BLaER1 treated with 17β-estradiol and CSF1 and Interleukin-3, amounts not matched to agents 10 nM and 100 nM (cell line): Measurements from ENCODE around the gene TGIF2.

Experiments used
- H3K27ac ChIP-seq, 11 experiments: shearing (Covaris generic); formaldehyde crosslinking; 2 replicates each; pipeline ENCODE4 v1.8.1; 2022
- H3K27me3 ChIP-seq, 11 experiments: shearing (Covaris generic); formaldehyde crosslinking; 2 replicates each; pipeline ENCODE4 v1.8.1; 2022
- H3K36me3 ChIP-seq, 11 experiments: shearing (Covaris generic); formaldehyde crosslinking; 2 replicates each; pipeline ENCODE4 v1.8.1; 2022
- H3K4me1 ChIP-seq, 10 experiments: shearing (Covaris generic); formaldehyde crosslinking; 2 replicates each; pipeline ENCODE4 v1.8.1; 2022
- H3K4me2 ChIP-seq, 11 experiments: shearing (Covaris generic); formaldehyde crosslinking; 2 replicates each; pipeline ENCODE4 v1.8.1; 2022
- H3K4me3 ChIP-seq, 10 experiments: shearing (Covaris generic); formaldehyde crosslinking; 2 replicates each; pipeline ENCODE4 v1.8.1; 2022
- H3K9ac ChIP-seq, 11 experiments: shearing (Covaris generic); formaldehyde crosslinking; 2 replicates each; pipeline ENCODE4 v1.8.1; 2022
- H3K9me3 ChIP-seq, 11 experiments: shearing (Covaris generic); formaldehyde crosslinking; replicated peaks in 1 of 11; 2 replicates each; pipeline ENCODE4 v1.8.1; 2022
- H4K20me1 ChIP-seq, 11 experiments: shearing (Covaris generic); formaldehyde crosslinking; 2 replicates each; pipeline ENCODE4 v1.8.1; 2022
- Cebpa-rat ChIP-seq, 11 experiments: shearing (Covaris generic); IDR thresholded peaks; 2 replicates each; pipeline ENCODE4 v1.8.1; 2022

TGIF2 gene

DNA sequence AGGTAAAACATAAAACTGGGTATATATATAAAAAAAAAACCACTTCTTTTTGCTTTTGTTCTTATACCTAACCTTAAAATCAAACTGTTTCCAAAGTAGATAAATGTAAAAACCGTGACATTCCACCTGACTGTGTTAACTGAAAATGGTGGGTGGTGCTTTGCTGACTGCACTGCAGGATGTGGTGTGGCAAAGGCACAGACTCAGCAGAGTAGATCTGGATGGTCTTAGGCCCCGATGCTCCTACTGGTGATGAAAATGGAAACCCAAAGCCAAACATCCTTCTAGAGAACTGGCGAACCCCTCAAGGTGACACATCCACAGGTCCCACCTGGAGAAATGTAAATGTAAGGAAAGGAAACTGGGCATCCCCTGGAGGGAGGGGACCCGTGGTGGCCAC is 8.9 kb downstream of the TGIF2 start:
- no peak overlapping the region for H3K27ac ChIP-seq

DNA sequence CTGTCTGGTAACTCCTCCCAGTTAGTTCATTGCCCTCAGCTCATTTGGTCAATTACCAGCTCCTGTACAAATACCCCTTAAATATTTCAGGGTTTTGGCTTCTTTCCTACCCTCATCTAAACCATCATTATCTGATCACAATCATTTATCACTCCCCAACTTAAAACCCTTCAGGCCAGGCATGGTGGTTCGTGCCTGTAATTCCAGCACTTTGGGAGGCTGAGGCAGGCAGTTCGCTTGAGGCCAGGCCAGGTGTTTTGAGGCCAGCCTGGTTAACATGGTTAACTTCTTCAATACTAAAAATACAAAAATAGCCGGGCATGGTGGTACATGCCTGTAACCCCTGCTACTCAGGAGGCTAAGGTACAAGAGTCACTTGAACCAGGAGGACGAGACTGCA is 9.4 kb downstream of the TGIF2 start:
- no peak for TF ChIP-seq Cebpa-rat (IDR thresholded peaks at IDR 0.05)
- Histone ChIP-seq H3K4me1 (peaks cover 0 to 51% (median 40%) of the 10 kb centered on the region in 10 experiments; a peak in 16 of 20 replicates), H3K4me3 (no peak overlapping the region), H3K4me2 (no peak overlapping the region; a peak in 2 of 22 replicates), H3K9ac (peak overlapping the region in 1 of 11 experiments; percentile 2; a peak in 1 of 22 replicates), H3K36me3 (peaks cover 57 to 100% (median 99%) of the 10 kb centered on the region in 11 experiments), H3K9me3 (no peaks in the 10 kb centered on the region), H3K27me3 (no peaks in the 10 kb centered on the region), H3K27ac (no peak overlapping the region), H4K20me1 (peaks cover 7 to 100% (median 100%) of the 10 kb centered on the region in 11 experiments; a peak in 21 of 22 replicates)

More for the DNA sequence above, 8.9 kb downstream of the TGIF2 start:
- Histone ChIP-seq H3K27me3 (no peaks in the 10 kb centered on the region), H4K20me1 (peaks cover 10 to 100% (median 100%) of the 10 kb centered on the region in 11 experiments; a peak in 21 of 22 replicates), H3K4me3 (no peak overlapping the region), H3K4me1 (peaks cover 0 to 54% (median 40%) of the 10 kb centered on the region in 10 experiments; a peak in 16 of 20 replicates), H3K9me3 (no peaks in the 10 kb centered on the region), H3K36me3 (peaks cover 55 to 100% (median 99%) of the 10 kb centered on the region in 11 experiments), H3K4me2 (no peak overlapping the region), H3K9ac (peak overlapping the region in 1 of 11 experiments; percentile 2; a peak in 1 of 22 replicates)
- no peak for TF ChIP-seq Cebpa-rat (IDR thresholded peaks at IDR 0.05)

DNA sequence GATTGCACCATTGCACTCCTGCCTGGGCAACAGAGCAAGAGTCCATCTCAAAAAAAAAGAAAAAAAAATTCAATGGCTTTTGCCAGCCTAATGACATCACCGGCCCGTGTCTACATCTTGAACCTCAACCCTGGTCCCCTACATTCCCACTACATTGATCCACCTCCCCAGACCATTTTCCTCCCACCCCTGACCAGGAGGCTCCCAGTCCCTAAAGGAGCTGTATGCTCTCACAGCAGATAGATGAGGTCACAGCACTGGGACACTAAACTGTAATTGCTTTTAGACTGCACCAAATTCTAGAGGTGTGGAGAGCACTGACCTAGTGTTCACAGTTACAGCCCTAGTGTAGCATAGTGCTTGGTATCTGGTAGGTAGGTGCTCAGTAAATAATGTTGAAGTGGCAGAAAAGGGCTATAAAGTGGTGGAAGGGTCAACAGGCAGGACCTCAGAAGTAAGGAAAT is 10.7 kb downstream of the TGIF2 start:
- H3K27me3 ChIP-seq = no peaks in the 10 kb centered on the region
- no peak overlapping the region for H3K27ac ChIP-seq
- no peaks in the 10 kb centered on the region for H3K9me3 ChIP-seq
- peaks cover 0 to 48% (median 40%) of the 10 kb centered on the region in 10 experiments; a peak in 16 of 20 replicates for H3K4me1 ChIP-seq
- peaks cover 0 to 100% (median 100%) of the 10 kb centered on the region in 11 experiments; a peak in 21 of 22 replicates for H4K20me1 ChIP-seq
- no peak overlapping the region for H3K9ac ChIP-seq
- no peak overlapping the region for H3K4me3 ChIP-seq
- peaks cover 51 to 100% (median 99%) of the 10 kb centered on the region in 11 experiments for H3K36me3 ChIP-seq
- H3K4me2 ChIP-seq = peak overlapping the region in 5 of 11 experiments; percentile 3 to 41 (median 24); a peak in 7 of 22 replicates
- no peak for TF ChIP-seq Cebpa-rat (IDR thresholded peaks at IDR 0.05)

DNA sequence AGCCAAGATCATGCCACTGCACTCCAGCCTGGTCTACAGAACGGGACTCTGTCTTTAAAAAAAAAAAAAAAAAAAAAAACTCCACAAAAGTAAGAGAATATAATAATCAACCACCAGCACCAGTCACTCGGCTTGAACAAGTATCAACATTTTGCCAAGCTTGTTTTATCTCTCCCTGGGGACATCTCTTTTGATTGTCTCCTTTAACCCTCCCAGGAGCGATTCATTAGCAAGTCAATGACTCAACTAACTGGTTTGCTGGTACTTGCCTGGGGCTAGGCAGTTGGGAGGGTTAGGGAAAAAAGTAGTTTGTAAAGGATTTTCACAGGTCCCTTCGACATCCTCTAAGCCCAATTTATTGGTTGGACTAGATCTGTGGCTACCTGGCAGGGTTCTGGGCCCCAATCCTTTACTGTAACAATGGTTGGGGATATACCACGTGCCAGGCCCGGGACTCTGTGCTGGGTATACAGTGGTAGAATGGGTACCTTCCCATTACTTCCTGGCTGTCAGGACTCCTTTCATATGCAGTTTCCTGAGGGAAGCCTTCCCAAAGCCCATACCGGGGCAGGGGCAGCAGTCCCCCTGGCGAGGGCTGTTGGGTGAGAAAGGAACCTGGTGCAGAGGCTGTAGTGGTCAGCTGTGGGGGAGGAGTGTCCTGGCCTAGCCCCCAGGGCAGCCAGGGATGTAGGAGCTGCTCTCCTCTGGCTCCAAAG is 12.2 kb downstream of the TGIF2 start:
- H3K36me3 ChIP-seq = peaks cover 39 to 100% (median 99%) of the 10 kb centered on the region in 11 experiments

DNA sequence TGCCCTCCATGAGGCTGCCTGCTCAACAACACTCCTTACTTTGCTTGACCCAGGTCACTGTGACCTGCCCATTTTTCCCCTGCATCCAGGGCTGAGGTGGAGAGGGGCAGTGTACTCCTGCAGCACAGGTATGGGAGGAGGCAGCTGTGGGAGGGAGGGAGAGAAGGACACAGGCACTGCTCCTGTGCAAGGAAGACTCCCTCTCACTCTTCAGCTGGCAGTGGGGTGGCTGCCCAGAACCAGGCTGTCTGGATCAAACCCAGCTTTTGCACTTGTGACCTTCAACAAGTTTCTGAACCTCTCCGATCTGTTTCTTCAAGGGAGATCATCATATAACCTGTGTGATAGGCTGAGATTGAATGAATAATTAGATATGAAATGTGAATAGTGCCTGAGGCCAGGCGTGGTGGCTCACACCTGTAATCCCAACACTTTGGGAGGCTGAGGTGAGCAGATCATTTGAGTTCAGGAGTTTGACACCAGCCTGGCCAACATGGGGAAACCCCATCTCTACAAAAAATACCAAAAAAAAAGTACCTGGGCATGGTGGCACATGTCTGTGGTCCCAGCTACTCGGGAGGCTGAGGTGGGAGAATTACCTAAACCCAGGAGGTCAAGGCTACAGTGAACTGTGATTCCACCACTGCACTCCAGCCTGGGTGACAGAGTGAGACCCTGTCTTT is 14.1 kb downstream of the TGIF2 start:
- Histone ChIP-seq H3K4me1 (peaks cover 7 to 57% (median 45%) of the 10 kb centered on the region in 10 experiments; a peak in 19 of 20 replicates), H3K27me3 (no peaks in the 10 kb centered on the region), H4K20me1 (peaks cover 0 to 100% (median 100%) of the 10 kb centered on the region in 11 experiments; a peak in 20 of 22 replicates), H3K9me3 (no peaks in the 10 kb centered on the region), H3K4me2 (no peak overlapping the region), H3K9ac (no peak overlapping the region), H3K4me3 (no peak overlapping the region), H3K36me3 (peaks cover 33 to 100% (median 98%) of the 10 kb centered on the region in 11 experiments), H3K27ac (no peak overlapping the region)
- no peak for TF ChIP-seq Cebpa-rat (IDR thresholded peaks at IDR 0.05)

More for the DNA sequence above, 12.2 kb downstream of the TGIF2 start:
- Histone ChIP-seq H3K4me3 (no peak overlapping the region), H3K27me3 (no peaks in the 10 kb centered on the region), H3K4me1 (peaks cover 0 to 48% (median 41%) of the 10 kb centered on the region in 10 experiments; a peak in 16 of 20 replicates), H3K27ac (peak overlapping the region in 6 of 11 experiments; percentile 0 to 31 (median 16); a peak in 4 of 22 replicates), H3K9me3 (no peaks in the 10 kb centered on the region), H3K9ac (peak overlapping the region in 3 of 11 experiments; percentile 19 to 47 (median 36); a peak in 3 of 22 replicates), H4K20me1 (peaks cover 0 to 100% (median 100%) of the 10 kb centered on the region in 11 experiments; a peak in 20 of 22 replicates), H3K4me2 (peak overlapping the region in 6 of 11 experiments; percentile 14 to 41 (median 38); a peak in 9 of 22 replicates)
- TF ChIP-seq Cebpa-rat (IDR thresholded peaks at IDR 0.05) = no peak

DNA sequence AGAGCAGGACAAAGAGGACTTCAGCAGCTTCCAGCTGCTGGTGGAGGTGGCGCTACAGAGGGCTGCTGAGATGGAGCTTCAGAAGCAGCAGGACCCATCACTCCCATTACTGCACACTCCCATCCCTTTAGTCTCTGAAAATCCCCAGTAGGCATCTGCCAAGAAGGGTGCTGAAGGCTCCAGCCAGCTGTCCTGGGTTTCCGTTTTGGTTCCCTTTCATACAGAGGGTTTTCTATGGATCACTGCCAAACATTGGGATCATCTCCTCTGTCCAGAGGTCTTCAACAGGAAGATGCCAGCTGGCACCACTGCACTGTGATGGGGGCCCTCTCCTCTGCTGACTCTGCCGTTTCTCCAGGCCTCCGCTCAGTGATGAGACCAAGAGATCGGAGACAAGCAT is 17.9 kb downstream of the TGIF2 start:
- no peak for TF ChIP-seq Cebpa-rat (IDR thresholded peaks at IDR 0.05)
- peak overlapping the region in 2 of 11 experiments; percentile 24 to 36; a peak in 3 of 22 replicates for H3K27ac ChIP-seq
- no peaks in the 10 kb centered on the region for H3K27me3 ChIP-seq
- peaks cover 35 to 57% (median 45%) of the 10 kb centered on the region in 10 experiments for H3K4me1 ChIP-seq
- peak overlapping the region in 1 of 11 experiments; percentile 15; a peak in 3 of 22 replicates for H3K9ac ChIP-seq
- H3K4me2 ChIP-seq = no peak overlapping the region
- peaks cover 0 to 92% (median 90%) of the 10 kb centered on the region in 11 experiments; a peak in 20 of 22 replicates for H4K20me1 ChIP-seq
- H3K4me3 ChIP-seq = no peak overlapping the region
- no peaks in the 10 kb centered on the region for H3K9me3 ChIP-seq
- peaks cover 26 to 91% (median 86%) of the 10 kb centered on the region in 11 experiments for H3K36me3 ChIP-seq

DNA sequence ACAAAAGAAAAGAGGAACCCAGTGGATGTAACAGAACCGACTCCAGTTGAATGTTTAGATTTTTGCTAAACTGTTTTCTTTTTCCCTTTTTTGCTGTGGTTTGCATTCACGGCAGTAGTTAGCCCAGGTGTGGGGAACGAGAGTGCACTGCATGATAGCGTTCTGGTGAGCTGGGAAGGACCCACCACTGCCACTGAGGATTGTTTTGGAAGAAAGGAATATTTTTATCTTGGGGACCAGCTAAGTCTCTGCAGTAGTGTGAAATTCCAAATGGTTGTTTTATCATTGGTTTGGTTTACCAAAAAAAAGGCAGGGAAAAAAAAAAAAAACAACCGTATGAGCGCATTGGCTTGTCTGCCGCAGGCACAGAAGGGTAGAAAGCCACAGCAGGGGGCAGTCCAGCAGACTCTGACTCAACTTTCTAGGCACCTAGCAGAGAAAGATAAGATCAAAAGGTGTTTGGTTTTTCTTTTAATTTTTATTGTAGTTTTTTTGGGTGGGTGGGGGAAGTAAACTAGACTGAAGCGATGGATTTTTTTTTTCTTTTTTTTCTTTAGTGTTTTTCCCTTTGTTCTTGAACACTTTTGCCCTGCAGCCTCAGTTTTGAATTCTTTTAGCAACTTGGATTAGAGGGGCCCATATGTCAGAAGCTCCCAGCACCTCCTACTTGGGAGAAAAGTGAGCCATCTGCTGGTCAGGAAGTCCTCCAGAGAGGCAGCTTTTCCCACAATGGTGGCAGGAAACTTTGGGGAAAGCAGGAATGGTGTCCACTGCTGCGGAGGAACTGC is 18.7 kb downstream of the TGIF2 start:
- Histone ChIP-seq H3K27ac (peak overlapping the region in 3 of 11 experiments; percentile 39 to 56 (median 45); a peak in 3 of 22 replicates), H3K36me3 (peaks cover 26 to 91% (median 79%) of the 10 kb centered on the region in 11 experiments), H3K9me3 (no peaks in the 10 kb centered on the region), H3K9ac (no peak overlapping the region; a peak in 1 of 22 replicates), H3K4me2 (no peak overlapping the region), H3K4me3 (no peak overlapping the region), H3K4me1 (peaks cover 37 to 63% (median 47%) of the 10 kb centered on the region in 10 experiments), H4K20me1 (peaks cover 0 to 85% (median 82%) of the 10 kb centered on the region in 11 experiments; a peak in 20 of 22 replicates), H3K27me3 (no peaks in the 10 kb centered on the region)
- TF ChIP-seq Cebpa-rat (IDR thresholded peaks at IDR 0.05) = no peak
